ENCODE data around the gene ILF2.

DNA sequence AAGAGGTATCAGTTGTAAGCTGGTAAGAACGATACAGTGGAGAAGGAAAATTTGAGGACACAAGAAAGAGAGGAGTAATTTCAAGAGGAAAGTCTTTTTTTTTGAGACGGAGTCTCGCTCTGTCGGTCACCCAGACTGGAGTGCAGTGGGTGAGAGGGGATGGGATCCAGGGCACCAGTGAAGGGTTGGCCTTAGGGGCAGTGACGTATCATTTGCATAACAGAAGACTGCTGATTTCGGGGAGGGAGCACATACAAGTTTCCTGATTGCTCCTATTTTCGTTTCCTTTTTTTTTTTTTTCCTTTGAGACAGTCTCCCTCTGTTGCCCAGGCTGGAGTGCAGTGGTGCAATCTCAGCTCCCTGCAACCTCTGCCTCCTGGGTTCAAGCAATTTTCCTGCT, 47.7 kb downstream of the ILF2 start:
- TF ChIP-seq POLR2A (IDR thresholded peaks at IDR 0.05): no peak
- TF ChIP-seq, protein P1, sequence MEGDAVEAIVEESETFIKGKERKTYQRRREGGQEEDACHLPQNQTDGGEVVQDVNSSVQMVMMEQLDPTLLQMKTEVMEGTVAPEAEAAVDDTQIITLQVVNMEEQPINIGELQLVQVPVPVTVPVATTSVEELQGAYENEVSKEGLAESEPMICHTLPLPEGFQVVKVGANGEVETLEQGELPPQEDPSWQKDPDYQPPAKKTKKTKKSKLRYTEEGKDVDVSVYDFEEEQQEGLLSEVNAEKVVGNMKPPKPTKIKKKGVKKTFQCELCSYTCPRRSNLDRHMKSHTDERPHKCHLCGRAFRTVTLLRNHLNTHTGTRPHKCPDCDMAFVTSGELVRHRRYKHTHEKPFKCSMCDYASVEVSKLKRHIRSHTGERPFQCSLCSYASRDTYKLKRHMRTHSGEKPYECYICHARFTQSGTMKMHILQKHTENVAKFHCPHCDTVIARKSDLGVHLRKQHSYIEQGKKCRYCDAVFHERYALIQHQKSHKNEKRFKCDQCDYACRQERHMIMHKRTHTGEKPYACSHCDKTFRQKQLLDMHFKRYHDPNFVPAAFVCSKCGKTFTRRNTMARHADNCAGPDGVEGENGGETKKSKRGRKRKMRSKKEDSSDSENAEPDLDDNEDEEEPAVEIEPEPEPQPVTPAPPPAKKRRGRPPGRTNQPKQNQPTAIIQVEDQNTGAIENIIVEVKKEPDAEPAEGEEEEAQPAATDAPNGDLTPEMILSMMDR (IDR thresholded peaks at IDR 0.05): no peak

All from thyroid gland (tissue), 4 donors.